Activated CD4-positive, alpha-beta memory T cell treated with anti-CD3 and anti-CD28 coated beads for 36 hours (primary cell): Measurements from ENCODE around the gene LUZP1. TPM values are rescaled to one million over a fixed set of nuclear protein-coding genes. Genes with fewer than 3 reads are reported as not detected.

Experiments
- CTCF ChIA-PET: fragments of 350-600 bp; sonication (Branson Sonifier 250); formaldehyde crosslinking; loops from one replicate; lab custom pipeline; 2021; ENCODE audit warnings: antibody characterized with exemption, inconsistent platforms; lab: Charles Lee
- POLR2A ChIA-PET: fragments of 350-600 bp; sonication (Branson Sonifier 250); formaldehyde crosslinking; loops from one replicate; lab custom pipeline; 2021; ENCODE audit warnings: antibody characterized with exemption; lab: Charles Lee
- DNase-seq: peaks from one replicate; pipeline ENCODE4 v3.0.0-alpha.2; 2020
- H3K27ac Mint-ChIP-seq: one replicate; pipeline ENCODE4 v1.8.0; 2021; ENCODE audit warnings: mixed read lengths
- H3K27me3 Mint-ChIP-seq: one replicate; pipeline ENCODE4 v1.8.0; 2021; ENCODE audit warnings: mixed read lengths
- H3K36me3 Mint-ChIP-seq: one replicate; pipeline ENCODE4 v1.8.0; 2021; ENCODE audit warnings: mixed read lengths
- H3K4me1 Mint-ChIP-seq: one replicate; pipeline ENCODE4 v1.8.0; 2021; ENCODE audit warnings: low read depth, mixed read lengths
- H3K4me3 Mint-ChIP-seq: one replicate; pipeline ENCODE4 v1.8.0; 2021; ENCODE audit warnings: mild to moderate bottlenecking, mixed read lengths
- H3K9me3 Mint-ChIP-seq: one replicate; pipeline ENCODE4 v1.8.0; 2021; ENCODE audit warnings: mixed read lengths
- intact Hi-C: fragments of 100-400 bp; cut with micrococcal nuclease; formaldehyde crosslinking; loops from one replicate; pipeline ENCODE4 v1.15.1; 2023
- microRNA-seq: library from miRNA; unstranded; fragments of <30 nt; microRNA quantifications from one replicate; pipeline ENCODE4 v1.2.0, GENCODE V29; 2022; ENCODE audit warnings: borderline number of aligned reads, borderline microRNAs expressed, borderline replicate concordance
- total RNA-seq, 2 experiments: library from RNA; stranded (reverse); gene quantifications; one replicate each; pipeline ENCODE4 v1.2.3, GENCODE V29; 2021

LUZP1 gene
- total RNA-seq, 2 experiments from 2014 or later = 19.0 to 21.2 TPM

GRCh38 chr1:23039308-23039826, 129.3 kb downstream of the LUZP1 start:
- no peak for DNase-seq
- Mint-ChIP-seq H3K4me1 (peaks cover 25% of the 10 kb centered on the region), H3K9me3 (no peaks in the 10 kb centered on the region), H3K27ac (no peak overlapping the region), H3K4me3 (no peak overlapping the region), H3K27me3 (no peaks in the 10 kb centered on the region), H3K36me3 (no peaks in the 10 kb centered on the region)
- POLR2A ChIA-PET = no interaction called here
- intact Hi-C loops = no loop called here
- CTCF ChIA-PET = no interaction called here

- H3K36me3 Mint-ChIP-seq = no peaks in the 10 kb centered on the region
- no peak overlapping the region for H3K4me3 Mint-ChIP-seq
- H3K27me3 Mint-ChIP-seq = no peaks in the 10 kb centered on the region
- CTCF ChIA-PET = interaction anchor here (1.7 kb wide), 1 partner anchor 147 kb away, joined by 6 read pairs; no protein-coding TSS in a partner anchor
- no peak for DNase-seq
- H3K4me1 Mint-ChIP-seq = peaks cover 28% of the 10 kb centered on the region
- H3K9me3 Mint-ChIP-seq = no peaks in the 10 kb centered on the region
- H3K27ac Mint-ChIP-seq = no peak overlapping the region
- POLR2A ChIA-PET = interaction anchor here (1.2 kb wide), 1 partner anchor 17 kb away, joined by 3 read pairs; no protein-coding TSS in a partner anchor
- intact Hi-C loops = no loop called here
Measured at GRCh38 chr1:23037081-23037740, 131.4 kb downstream of the LUZP1 start.

GRCh38 chr1:23035823-23036452, 132.7 kb downstream of the LUZP1 start:
- Mint-ChIP-seq H3K36me3 (peaks cover 2% of the 10 kb centered on the region), H3K4me3 (no peak overlapping the region), H3K27ac (no peak overlapping the region), H3K4me1 (peaks cover 33% of the 10 kb centered on the region), H3K27me3 (no peaks in the 10 kb centered on the region), H3K9me3 (no peaks in the 10 kb centered on the region)
- intact Hi-C loops = no loop called here
- ChIA-PET CTCF (no interaction called here), POLR2A (no interaction called here)
- DNase-seq = no peak

Small RNAs within 50 kb of the gene (microRNA-seq; reads per million reads assigned to microRNA genes)
- gene MIR3115 = not detected
- gene MIR4419A = not detected

Other genes with a start within 250 kb of the LUZP1 start
- not detected for gene LACTBL1, start 196.0 kb downstream of the LUZP1 start, total RNA-seq
- gene TEX46, start 153.0 kb downstream of the LUZP1 start, total RNA-seq = not detected
- gene KDM1A, start 149.4 kb downstream of the LUZP1 start, total RNA-seq = 10 to 100 TPM; 60.2 to 61.9 TPM
- gene HTR1D, start 48.6 kb upstream of the LUZP1 start, total RNA-seq = not detected
- 100 to 1,000 TPM; 180 to 183 TPM for gene HNRNPR, start 175.4 kb upstream of the LUZP1 start, total RNA-seq
- 1 to 10 TPM; 4.6 to 4.8 TPM for gene ZNF436, start 201.0 kb upstream of the LUZP1 start, total RNA-seq